Measurements from ENCODE around the gene SMCHD1.
"Not testable (repeated sequence)": the region's sequence is repeated elsewhere in the genome, so short reads cannot be mapped to it uniquely, and the experiment has no call there.

The SMCHD1 gene

DNA sequence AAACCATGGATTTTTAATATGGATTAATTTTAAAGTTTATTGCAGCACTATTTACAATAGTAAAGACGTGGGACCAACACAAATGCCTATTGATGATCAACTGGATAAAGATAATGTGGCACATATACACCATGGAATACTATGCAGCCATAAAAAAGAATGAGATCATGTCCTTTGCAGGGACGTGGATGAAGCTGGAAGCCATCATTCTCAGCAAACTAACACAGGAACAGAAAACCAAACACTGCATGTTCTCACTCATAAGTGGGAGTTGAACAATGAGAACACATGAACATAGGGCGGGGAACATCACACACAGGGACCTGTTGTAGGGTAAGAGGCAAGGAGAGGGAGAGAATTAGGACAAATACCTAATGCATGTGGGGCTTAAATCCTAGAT, 5.3 kb downstream of the SMCHD1 start:
- DNase-seq = not testable (repeated sequence)

DNA sequence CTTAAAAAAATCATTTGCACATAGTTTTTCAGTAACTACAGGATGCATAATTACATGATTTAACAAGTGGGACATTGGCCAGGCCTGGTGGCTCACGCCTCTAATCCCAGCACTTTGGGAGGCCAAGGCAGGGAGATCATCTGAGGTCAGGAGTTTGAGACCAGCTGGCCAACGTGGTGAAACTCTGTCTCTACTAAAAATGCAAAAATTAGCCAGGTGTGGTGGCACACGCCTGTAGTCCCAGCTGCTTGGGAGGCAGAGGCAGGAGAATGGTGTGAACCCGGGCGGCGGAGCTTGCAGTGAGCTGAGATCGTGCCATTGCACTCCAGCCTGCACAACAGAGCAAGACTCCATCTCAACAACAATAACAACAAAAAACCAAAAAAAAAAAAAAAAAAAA, 6.8 kb downstream of the SMCHD1 start:
- not testable (repeated sequence) for DNase-seq

GRCh38 chr18:2662990-2663389, 7.5 kb downstream of the SMCHD1 start:
- no peak for DNase-seq

DNA sequence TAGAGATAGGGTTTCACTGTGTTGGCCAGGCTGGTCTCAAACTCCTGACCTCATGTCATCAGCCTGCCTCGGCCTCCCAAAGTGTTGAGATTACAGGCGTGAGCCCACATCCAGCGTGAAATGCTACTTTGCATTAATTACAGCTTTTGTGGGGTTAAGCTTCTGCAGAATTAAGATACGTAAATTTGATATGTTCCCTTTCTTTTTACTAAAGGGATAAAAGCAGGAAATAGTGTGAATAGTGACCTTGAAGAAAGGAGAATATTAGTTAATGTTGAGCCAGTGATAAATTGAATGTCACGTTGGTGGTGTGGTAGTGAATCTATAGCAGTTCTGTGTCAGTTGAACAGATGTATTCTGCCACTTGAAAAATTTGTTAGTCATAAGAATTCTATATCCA, 16.9 kb downstream of the SMCHD1 start:
- DNase-seq = no peak

GRCh38 chr18:2672872-2673271, 17.3 kb downstream of the SMCHD1 start:
- no peak for DNase-seq

- DNase-seq = not testable (repeated sequence)
Measured at GRCh38 chr18:2678933-2679332, 23.4 kb downstream of the SMCHD1 start.

- no peak for DNase-seq
Measured at GRCh38 chr18:2680216-2680792, 24.8 kb downstream of the SMCHD1 start.

GRCh38 chr18:2681993-2682603, 26.6 kb downstream of the SMCHD1 start:
- no peak for DNase-seq

DNA sequence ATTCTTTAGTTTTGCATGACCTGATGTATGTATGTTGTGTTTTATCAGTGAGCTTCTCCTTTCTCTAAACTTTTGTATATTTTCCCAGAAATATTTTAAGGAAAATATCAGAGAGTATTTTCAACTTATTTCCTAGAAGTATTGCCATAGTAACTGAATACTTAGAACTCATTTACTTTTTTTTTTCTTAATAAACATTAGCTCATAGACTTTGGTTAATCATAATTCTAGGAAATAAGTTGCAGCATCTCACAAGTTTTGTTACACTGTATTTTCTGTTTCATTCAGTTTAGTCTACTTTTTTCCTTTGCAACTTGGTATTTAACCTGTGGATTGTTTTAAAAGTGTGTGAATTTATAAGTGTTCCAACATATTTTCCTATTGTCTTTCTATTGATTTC, 27.5 kb downstream of the SMCHD1 start:
- DNase-seq = no peak

DNA sequence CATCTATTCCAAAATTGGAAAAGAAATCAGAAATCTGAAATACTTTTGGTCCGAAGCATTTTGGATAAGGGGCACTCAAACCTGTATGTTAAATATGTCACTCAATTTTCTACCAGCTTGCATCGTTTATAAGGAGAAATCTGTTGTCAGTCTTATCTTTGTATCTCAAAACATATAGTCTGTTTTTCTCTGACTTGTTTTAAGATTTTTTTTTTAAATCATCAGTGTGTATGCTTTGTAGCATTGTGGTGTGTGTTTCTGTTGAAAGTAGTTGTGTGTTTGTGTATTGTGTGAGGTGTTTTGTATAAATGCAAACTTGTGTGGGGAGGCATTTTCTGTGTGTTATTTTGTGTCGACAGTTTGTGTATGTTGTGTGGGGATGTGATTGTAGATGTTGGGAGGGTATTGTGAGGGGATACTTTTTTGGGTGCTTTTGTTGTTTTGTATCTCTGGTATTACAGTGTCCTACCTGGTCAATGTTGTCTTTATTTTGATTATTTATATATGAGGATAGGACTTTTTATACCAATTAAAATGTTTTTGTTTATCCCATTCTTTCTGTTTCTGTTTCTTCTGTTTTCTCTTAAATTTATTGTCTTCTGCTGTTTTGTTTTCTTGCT, 30.9 kb downstream of the SMCHD1 start:
- no peak for DNase-seq

DNA sequence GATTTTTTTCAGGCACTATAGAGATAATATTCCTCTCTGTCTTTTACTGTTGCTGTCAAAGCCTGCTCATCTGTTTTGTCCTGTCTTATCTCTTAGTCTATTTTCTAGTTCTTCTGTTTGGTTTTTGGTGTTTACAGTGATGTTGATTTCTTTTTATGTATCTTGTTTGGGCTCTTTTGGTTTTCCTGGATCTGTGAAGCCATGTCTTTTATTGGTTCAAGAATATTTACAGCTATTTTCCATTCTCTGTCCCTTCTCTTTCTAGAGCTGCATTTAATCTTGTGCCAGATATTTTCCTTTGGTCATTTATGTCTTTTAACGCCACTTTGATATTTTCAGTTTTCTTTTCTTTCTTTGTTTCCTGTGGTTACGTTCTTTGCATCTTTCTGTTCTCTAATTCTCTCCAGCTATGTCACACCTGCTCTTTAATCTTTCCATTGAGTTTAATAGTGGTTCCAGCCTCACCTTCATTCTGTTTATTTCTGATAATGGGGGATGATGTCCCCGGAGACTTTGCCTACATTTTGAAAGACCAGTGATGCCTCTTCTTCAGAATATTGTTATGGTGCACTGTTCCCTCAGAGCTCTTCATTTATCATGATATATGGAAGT, 32.0 kb downstream of the SMCHD1 start:
- no peak for DNase-seq

DNA sequence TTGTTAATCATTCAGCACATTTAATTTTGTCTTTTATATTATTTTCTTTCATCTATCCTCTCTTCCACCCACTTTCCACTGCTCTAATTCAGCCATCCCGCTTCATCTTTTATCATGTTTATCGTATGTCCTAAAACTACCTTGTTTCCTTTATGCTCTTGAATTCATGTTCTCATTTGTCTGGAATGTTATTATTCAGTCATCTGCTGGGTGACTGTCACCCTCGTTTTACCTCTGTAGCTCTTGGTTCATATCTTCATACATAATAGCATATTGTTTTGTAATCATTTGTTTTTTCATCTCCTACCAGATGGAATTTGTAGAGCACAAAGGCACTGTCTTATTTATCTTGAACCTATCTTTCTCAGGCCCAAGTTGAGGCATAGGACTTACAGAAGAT, 37.0 kb downstream of the SMCHD1 start:
- no peak for DNase-seq

DNA sequence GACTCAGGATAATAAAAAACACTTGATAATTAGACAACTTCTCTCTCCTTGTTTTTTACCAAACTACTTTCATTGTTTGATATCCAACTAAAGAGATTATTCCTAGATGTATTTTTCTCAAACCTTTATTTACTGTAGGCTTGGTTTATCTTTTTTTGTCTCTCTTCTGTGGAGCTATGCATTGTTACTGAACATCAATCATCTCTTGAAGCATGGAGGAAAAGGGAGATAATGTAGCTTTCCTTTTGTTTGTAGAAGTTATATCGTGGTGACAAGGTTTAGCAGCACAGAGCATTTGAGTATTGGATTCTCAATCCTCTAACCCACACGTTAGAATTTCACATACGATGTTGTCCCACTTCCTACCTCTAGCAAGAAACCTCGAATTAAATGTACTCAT, 41.7 kb downstream of the SMCHD1 start:
- DNase-seq = no peak

DNA sequence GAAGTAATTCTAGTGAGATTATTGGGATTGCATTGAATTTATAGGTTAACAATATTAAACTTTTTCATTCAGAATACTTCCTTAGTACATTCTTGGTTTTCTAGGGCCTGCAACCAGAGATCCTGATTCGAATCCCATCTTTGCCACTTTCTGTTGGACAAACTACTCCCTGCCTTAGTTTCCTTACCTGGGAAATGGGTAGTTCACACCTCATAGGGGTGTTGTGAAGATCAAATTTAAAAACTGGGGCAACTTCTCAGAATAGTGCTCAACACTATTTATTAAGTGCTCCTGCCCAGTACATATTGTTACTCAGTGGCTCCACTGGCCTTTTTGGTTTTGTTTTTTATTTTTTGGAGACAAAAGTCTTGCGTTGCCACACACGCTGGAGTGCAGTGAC, 43.5 kb downstream of the SMCHD1 start:
- no peak for DNase-seq

- no peak for DNase-seq
Measured at GRCh38 chr18:2704541-2704940, 49.0 kb downstream of the SMCHD1 start.

DNA sequence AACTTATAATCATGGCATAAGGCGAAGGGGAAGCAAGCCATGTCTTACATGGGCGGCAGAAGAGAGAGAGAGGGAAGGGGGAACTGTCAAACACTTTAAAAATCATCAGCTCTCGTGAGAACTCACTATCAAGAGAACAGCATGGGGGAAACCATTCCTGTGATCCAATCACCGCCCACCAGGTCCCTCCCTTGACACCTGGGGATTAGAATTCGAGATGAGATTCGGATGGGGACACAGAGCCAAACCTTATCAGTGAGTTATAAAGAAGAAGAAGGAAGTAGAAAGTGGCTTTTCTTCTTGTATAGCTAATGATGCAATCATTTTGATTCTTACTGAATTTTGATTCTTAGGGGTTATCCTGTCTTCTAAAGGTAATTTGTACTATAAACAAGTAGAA, 51.4 kb downstream of the SMCHD1 start:
- no peak for DNase-seq

GRCh38 chr18:2707551-2708168, 52.1 kb downstream of the SMCHD1 start:
- no peak for DNase-seq

DNA sequence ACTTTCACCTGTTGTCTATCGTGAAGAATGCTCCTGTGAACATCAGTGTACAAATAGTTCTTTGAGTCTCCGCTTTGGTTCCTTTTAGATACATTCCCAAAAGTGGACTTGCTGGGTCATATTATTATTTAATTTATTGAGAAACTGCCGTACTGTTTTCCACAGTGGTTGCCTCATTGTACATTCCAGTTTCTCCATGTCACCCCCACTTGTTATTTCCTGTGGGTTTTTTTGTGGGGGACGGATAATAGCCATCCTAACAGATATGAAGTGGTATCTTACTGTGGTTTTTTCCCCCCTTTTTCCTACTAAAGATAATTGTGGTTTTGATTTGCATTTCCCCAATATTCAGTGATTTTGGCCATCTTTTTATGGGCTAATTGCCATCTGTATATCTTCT, 53.8 kb downstream of the SMCHD1 start:
- no peak for DNase-seq

- no peak for DNase-seq
Measured at GRCh38 chr18:2714140-2714539, 58.6 kb downstream of the SMCHD1 start.

DNA sequence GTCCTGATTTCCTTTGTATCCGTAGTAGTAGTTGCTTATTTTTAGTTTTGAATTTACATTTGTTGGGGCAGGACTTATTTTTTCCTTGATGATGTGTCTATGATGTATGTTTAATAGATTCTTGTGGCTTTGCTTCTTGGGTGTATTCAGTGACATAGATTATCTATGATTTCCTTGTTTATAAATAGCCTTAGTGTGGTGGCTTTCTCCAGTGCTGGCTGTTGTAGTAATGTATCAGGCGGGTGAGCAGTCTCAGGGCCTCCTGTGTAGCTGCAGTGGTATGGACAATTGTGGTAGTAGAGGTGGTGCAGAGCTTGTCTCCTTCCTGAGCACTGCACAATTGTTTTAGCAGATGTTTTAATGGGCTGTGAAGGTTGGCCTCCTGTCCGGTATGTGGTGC, 60.5 kb downstream of the SMCHD1 start:
- DNase-seq = no peak

DNA sequence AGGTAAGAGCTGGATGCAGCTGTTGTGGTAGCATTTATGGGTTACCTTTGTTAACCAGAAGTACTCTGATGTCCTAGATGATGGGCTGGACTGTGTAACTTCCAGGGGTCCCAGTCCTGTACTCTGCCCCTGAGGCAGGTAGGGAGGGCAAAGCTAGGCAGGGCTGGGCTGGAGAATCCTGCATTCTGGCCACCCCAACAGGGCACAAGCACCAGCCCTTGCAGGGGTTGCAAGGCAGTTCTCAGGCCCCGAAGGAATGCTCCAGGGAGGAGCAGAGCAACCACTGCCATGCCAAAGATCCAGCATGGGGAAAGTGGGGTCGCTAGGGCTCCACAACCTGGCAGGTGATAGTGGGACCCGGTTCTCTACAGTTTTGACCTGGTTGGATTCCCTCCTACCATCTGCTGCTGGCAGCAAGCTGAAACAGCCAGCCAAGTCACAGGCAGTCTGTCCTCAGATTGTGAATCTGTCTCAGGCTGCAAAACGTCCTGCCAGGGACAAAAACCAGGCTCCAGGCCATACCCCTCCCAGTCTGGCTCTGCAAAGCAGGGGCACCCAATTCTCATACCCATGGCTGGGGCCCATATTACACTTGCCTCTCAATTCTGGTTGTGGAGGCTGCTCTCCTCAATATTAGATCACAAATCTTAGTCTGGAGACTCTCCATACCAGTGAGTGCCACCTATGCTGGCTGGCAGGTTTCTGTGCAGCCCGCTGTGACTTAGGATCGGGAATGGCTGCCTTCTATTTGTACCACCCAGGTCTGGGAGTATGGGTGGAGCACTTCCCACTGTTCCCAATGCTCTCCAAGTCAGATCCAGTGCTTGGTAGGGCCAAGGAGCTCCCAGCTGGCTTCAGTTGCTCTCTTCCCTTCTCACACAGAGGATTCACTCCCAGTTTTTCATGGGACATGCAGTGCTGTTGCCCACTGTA, 61.1 kb downstream of the SMCHD1 start:
- no peak for DNase-seq

- no peak for DNase-seq
Measured at GRCh38 chr18:2717407-2717806, 61.9 kb downstream of the SMCHD1 start.

- no peak for DNase-seq
Measured at GRCh38 chr18:2719040-2719439, 63.5 kb downstream of the SMCHD1 start.

Data from NCI-H1417 treated with DMSO at 0.1 percent for 48 hours (cell line).